ENCODE data around the gene SUCO.

- TF ChIP-seq CTCF (conservative IDR thresholded peaks at IDR 0.05; ENCODE audit: low read length) (no peak), EZH2phosphoT487 (IDR thresholded peaks at IDR 0.05; ENCODE audit: borderline replicate concordance) (no peak)
These were observed 108.5 kb downstream of the SUCO start for GRCh38 chr1:172641492-172641891.
